ENCODE measurements around the gene DMRTA1.
"Not testable (repeated sequence)": the region's sequence is repeated elsewhere in the genome, so short reads cannot be mapped to it uniquely, and the experiment has no call there.

DMRTA1 gene

GRCh38 chr9:22463205-22463604, 16.6 kb downstream of the DMRTA1 start:
- DNase-seq: no peak

DNA sequence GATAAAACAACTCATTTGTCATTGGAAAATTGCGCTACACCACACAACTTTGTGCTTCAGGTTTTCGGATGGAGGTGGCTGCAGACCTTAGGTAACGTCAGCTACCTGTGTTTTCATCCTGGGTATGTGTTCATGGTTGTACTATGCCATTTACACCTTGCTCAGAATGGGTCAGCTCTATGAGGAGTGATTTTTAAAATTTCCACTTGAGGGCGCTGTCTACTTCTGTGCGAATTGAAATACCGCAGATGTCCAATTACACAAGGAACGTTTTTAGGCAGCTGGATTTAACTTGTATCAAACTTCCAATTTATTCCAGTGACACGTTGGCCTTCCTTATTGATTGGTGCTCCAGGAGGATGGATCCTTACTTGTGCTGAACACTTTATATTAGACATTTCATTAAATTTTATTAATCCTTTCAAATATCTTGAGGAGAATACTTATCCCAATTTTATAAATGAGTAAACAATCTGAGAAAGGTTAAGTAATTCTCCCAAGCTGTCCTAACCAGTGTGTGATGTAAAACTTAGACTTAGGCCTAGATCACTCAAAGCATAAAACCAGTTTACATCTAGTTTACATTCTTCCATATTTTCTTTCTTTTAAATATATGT, 23.4 kb downstream of the DMRTA1 start:
- DNase-seq: peak; percentile 51

DNA sequence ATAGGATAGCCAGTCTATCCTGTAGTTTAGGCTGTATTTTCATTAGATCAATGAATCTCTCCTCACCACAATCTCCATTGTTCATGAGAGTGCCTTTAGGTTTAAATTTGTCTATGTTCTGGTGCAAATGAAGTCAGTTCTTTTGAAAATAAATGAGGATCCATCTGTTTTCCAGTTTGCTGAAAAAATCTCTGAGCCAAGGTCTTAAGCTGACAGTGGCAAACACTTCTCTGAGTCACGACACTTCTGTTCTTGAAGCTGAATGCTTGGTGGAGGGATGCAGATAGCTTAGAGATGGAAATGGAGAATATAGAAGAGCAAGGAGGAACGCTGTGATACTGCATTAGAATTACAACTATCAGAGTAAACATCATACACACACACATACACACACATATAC, 34.9 kb downstream of the DMRTA1 start:
- no peak for DNase-seq

GRCh38 chr9:22483528-22484070, 37.0 kb downstream of the DMRTA1 start:
- no peak for DNase-seq

- DNase-seq: not testable (repeated sequence)
Measured at GRCh38 chr9:22496197-22496596, 49.6 kb downstream of the DMRTA1 start.
